Aortic smooth muscle cell (primary cell): ENCODE measurements around the gene RGPD4. TPM values are rescaled to one million over a fixed set of nuclear protein-coding genes. Genes with fewer than 3 reads are reported as not detected.

ENCODE experiments used
- total RNA-seq: library from RNA; depleted of rRNA; stranded (reverse); fragments of >200 nt; gene quantifications from 2 replicates; pipeline ENCODE4 v1.2.3, GENCODE V29; 2014

RGPD4 gene
- under 0.01 TPM in 1 of 2 replicates, not detected in the other for total RNA-seq

DNA sequence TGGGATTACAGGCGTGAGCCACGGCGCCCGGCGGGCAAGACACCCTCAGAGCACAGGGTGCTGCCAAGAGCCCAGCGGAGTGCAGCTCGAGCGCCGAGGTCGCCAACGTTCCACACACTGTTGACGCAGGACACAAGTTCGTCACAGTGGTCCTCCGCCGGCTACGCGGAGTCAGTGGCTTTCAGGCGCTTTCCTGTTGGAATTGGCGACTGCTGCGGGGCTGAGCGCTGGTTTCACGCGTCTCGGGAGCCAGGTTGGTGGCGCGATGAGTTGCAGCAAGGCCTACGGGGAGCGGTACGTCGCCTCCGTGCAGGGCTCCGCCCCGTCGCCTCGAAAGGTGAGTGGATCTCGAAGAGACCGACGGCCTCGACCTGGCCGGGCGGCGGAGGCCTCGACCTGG is at the start of gene RGPD4:
RGPD4 (plus strand) TSS at position 144 of the 400 bp plus-strand sequence; CDS start at position 266, 122 bp downstream.

Other genes with a start within 250 kb of the RGPD4 start
- gene SLC5A7, start 159.6 kb downstream of the RGPD4 start, total RNA-seq: not detected in 2 replicates